Brain microvascular endothelial cell (primary cell): ENCODE data around the gene PRDM2.

ENCODE experiments used
- DNase-seq: peaks from one replicate; pipeline ENCODE4 v3.0.0-alpha.2; 2020
- H3K27ac ChIP-seq: fragments of 250-450 bp; sonication (Bioruptor Pico); 2 replicates; pipeline ENCODE4 v1.5.1; 2020; ENCODE audit warnings: mild to moderate bottlenecking, moderate library complexity
- H3K27me3 ChIP-seq: fragments of 250-450 bp; sonication (Bioruptor Pico); replicated peaks from 2 replicates; pipeline ENCODE4 v1.5.1; 2020; ENCODE audit warnings: mild to moderate bottlenecking
- H3K36me3 ChIP-seq: fragments of 250-450 bp; sonication (Bioruptor Pico); replicated peaks from 2 replicates; pipeline ENCODE4 v1.5.1; 2020; ENCODE audit warnings: mild to moderate bottlenecking
- H3K4me3 ChIP-seq: 2 replicates; pipeline ENCODE4 v1.5.1; 2011; ENCODE audit warnings: low read depth, mild to moderate bottlenecking, control low read depth, low read length, moderate library complexity
- CTCF ChIP-seq: IDR thresholded peaks from 2 replicates; pipeline ENCODE4 v1.5.1; 2011; ENCODE audit warnings: low read depth, mild to moderate bottlenecking, moderate library complexity, low read length, control low read depth, inconsistent platforms; ENCODE audit errors: missing control alignments
- in situ Hi-C: cut with HindIII; loops from 2 replicates; pipeline ENCODE4 v1.10.0; 2017; ENCODE audit warnings: low sequenced_read_pairs, low pct_ligation_motif_present

PRDM2 gene

GRCh38 chr1:13748610-13749505 is 48.9 kb downstream of the PRDM2 start:
- Histone ChIP-seq H3K36me3 (no peaks in the 10 kb centered on the region), H3K4me3 (peak overlapping the region; percentile 72), H3K27me3 (no peaks in the 10 kb centered on the region), H3K27ac (peak overlapping the region; percentile 65)
- in situ Hi-C loops, result no loop called here
- TF ChIP-seq CTCF, result no peak
- peak; percentile 93 for DNase-seq

- in situ Hi-C loops, result no loop called here
- H3K27me3 ChIP-seq, result no peaks in the 10 kb centered on the region
- DNase-seq, result no peak
- no peaks in the 10 kb centered on the region for H3K36me3 ChIP-seq
- peak overlapping the region; percentile 70 for H3K27ac ChIP-seq
- H3K4me3 ChIP-seq, result peak overlapping the region; percentile 67
- TF ChIP-seq CTCF, result no peak
Observed at GRCh38 chr1:13749543-13750341, 49.8 kb downstream of the PRDM2 start.

GRCh38 chr1:13751458-13751871 is 51.5 kb downstream of the PRDM2 start:
- no peak for DNase-seq
- Histone ChIP-seq H3K27ac (no peak overlapping the region), H3K27me3 (no peaks in the 10 kb centered on the region), H3K4me3 (no peak overlapping the region), H3K36me3 (no peaks in the 10 kb centered on the region)
- in situ Hi-C loops, result no loop called here
- no peak for TF ChIP-seq CTCF

- H3K36me3 ChIP-seq, result no peaks in the 10 kb centered on the region
- no peak for DNase-seq
- no peak for TF ChIP-seq CTCF
- no peaks in the 10 kb centered on the region for H3K27me3 ChIP-seq
- H3K4me3 ChIP-seq, result no peak overlapping the region
- no peak overlapping the region for H3K27ac ChIP-seq
- in situ Hi-C loops, result no loop called here
Observed at GRCh38 chr1:13751985-13752384, 52.0 kb downstream of the PRDM2 start.

GRCh38 chr1:13752852-13753251 is 52.9 kb downstream of the PRDM2 start:
- H3K4me3 ChIP-seq, result no peak overlapping the region
- no peak for DNase-seq
- in situ Hi-C loops, result no loop called here
- no peak overlapping the region for H3K27ac ChIP-seq
- no peaks in the 10 kb centered on the region for H3K36me3 ChIP-seq
- no peak for TF ChIP-seq CTCF
- H3K27me3 ChIP-seq, result no peaks in the 10 kb centered on the region
